Type B pancreatic cell (in vitro differentiated cells): ENCODE results near the gene PRKN. TPM values are rescaled to one million over a fixed set of nuclear protein-coding genes. Genes with fewer than 3 reads are reported as not detected.

Experiments
- DNase-seq: peaks from one replicate; pipeline ENCODE4 v3.0.0; 2021; ENCODE audit warnings: mixed read lengths; ENCODE audit not compliant: unreplicated experiment; ENCODE audit errors: extremely low spot score
- H3K27ac Mint-ChIP-seq: 2 replicates; pipeline ENCODE4 v1.8.0; 2021; ENCODE audit warnings: mild to moderate bottlenecking, mixed read lengths
- H3K27me3 Mint-ChIP-seq: 2 replicates; pipeline ENCODE4 v1.8.0; 2021; ENCODE audit warnings: mixed read lengths
- H3K36me3 Mint-ChIP-seq: 2 replicates; pipeline ENCODE4 v1.8.0; 2021; ENCODE audit warnings: mixed read lengths
- H3K4me1 Mint-ChIP-seq: one replicate; pipeline ENCODE4 v1.8.0; 2021; ENCODE audit warnings: mixed read lengths; ENCODE audit not compliant: unreplicated experiment
- H3K4me3 Mint-ChIP-seq: 2 replicates; pipeline ENCODE4 v1.8.0; 2021; ENCODE audit warnings: mild to moderate bottlenecking, mixed read lengths
- H3K9me3 Mint-ChIP-seq: 2 replicates; pipeline ENCODE4 v1.8.0; 2021; ENCODE audit warnings: mixed read lengths
- CTCF ChIP-seq: fragments of 200-600 bp; sonication (generic); conservative IDR thresholded peaks from 2 replicates; pipeline ENCODE4 v1.5.0; 2021; ENCODE audit warnings: antibody characterized with exemption, mild to moderate bottlenecking
- total RNA-seq: library from RNA; stranded (reverse); gene quantifications from 2 replicates; pipeline ENCODE4 v1.2.1, GENCODE V29; 2021; ENCODE audit warnings: low replicate concordance

PRKN gene
- total RNA-seq, 1 donor from 2014 or later: 6.2 TPM

DNA sequence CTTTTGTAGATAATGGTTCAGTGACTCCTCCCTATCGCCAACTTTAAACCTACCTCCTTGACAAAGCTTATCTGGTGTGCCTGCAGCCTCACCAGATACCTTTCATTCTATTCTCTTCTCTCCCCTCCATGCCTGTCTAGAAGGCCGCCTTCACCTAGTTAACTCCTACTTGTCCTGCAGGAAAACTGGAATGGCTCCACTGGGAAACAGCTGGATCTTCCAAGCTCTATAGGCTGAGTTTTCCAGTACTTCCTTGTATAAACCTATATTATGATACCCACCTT lies 6.2 kb downstream of the PRKN start:
- Mint-ChIP-seq H3K9me3 (peaks cover 13% of the 10 kb centered on the region), H3K36me3 (no peaks in the 10 kb centered on the region), H3K4me1 (peaks cover 4% of the 10 kb centered on the region)

DNA sequence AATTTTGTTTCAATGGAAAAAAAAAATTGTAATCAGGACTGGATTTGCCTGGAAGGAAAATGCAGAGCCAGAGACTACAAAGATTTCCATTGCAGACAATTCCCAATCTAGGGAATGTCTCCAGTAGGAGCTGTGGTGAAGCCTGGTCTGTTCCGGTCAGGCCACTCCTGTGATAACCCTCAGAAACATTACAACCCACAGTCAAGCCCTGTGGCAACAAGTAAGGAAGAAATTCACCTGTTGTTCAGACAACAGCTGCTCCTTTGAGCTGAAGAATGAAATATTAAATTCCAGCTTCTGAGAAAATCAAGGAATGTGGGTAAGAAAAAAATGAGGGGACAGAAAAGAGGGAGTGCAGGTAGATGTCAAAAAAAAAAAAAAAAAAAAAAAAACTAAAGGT lies 8.0 kb downstream of the PRKN start:
- H3K27me3 Mint-ChIP-seq: no peaks in the 10 kb centered on the region
- no peak overlapping the region for H3K27ac Mint-ChIP-seq
- H3K4me3 Mint-ChIP-seq: no peak overlapping the region
- TF ChIP-seq CTCF: no peak
- peaks cover 13% of the 10 kb centered on the region for H3K9me3 Mint-ChIP-seq
- peaks cover 3% of the 10 kb centered on the region for H3K4me1 Mint-ChIP-seq
- no peaks in the 10 kb centered on the region for H3K36me3 Mint-ChIP-seq
- no peak for DNase-seq

More for the DNA sequence above, 6.2 kb downstream of the PRKN start:
- H3K27me3 Mint-ChIP-seq: no peaks in the 10 kb centered on the region
- no peak overlapping the region for H3K27ac Mint-ChIP-seq
- no peak for DNase-seq
- no peak overlapping the region for H3K4me3 Mint-ChIP-seq
- no peak for TF ChIP-seq CTCF

DNA sequence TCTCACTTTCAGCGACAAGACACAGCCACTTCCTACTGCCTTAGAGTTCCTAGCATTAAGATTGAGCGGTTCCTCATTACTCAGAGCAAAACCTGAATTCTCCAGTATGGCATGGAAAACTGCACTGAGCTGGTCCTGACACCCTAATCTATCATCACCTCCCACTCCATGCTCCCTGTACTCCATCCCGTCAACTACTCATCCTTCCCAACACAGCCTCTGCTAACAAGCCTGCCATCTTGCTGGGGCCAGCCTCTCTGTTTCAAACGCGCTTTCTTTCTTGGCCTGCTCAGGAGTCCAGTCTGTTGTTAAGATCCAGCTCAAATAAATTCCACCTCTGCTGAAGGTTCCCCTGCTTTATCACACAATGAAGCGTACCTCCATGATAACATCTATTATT lies 12.0 kb downstream of the PRKN start:
- H3K4me3 Mint-ChIP-seq: no peak overlapping the region
- no peaks in the 10 kb centered on the region for H3K36me3 Mint-ChIP-seq
- H3K27me3 Mint-ChIP-seq: no peaks in the 10 kb centered on the region
- TF ChIP-seq CTCF: no peak
- H3K4me1 Mint-ChIP-seq: peaks cover 3% of the 10 kb centered on the region
- no peak for DNase-seq
- H3K27ac Mint-ChIP-seq: no peak overlapping the region
- peaks cover 7% of the 10 kb centered on the region for H3K9me3 Mint-ChIP-seq

- no peak for TF ChIP-seq CTCF
- no peak for DNase-seq
- Mint-ChIP-seq H3K4me3 (no peak overlapping the region), H3K27me3 (no peaks in the 10 kb centered on the region), H3K36me3 (no peaks in the 10 kb centered on the region), H3K27ac (no peak overlapping the region), H3K9me3 (peaks cover 7% of the 10 kb centered on the region), H3K4me1 (peaks cover 3% of the 10 kb centered on the region)
These were observed 13.4 kb downstream of the PRKN start for GRCh38 chr6:162713974-162714780.

DNA sequence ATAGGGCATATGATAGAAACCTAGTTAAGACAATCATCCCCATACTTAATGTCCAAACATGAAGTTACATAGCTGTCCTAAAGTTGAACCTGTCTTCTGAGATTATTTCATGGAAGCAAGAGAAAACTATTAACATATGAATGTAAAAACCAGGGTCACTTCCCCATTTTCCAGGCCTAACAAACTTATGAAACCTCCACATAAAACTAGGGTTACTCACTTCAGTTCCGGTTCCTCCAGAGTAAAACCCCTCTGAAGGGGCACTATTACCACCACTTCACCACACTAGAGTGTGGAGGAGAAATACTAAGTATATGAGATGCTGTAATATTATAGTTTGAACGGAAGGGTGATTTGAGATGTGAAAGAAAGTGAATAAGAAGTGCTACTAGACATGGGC lies 14.9 kb downstream of the PRKN start:
- Mint-ChIP-seq H3K36me3 (no peaks in the 10 kb centered on the region), H3K9me3 (peaks cover 7% of the 10 kb centered on the region), H3K27me3 (no peaks in the 10 kb centered on the region), H3K4me1 (no peaks in the 10 kb centered on the region), H3K27ac (no peak overlapping the region), H3K4me3 (no peak overlapping the region)
- no peak for TF ChIP-seq CTCF
- DNase-seq: no peak

- Mint-ChIP-seq H3K27ac (no peak overlapping the region), H3K9me3 (peaks cover under 1% of the 10 kb centered on the region), H3K4me1 (peaks cover 3% of the 10 kb centered on the region), H3K36me3 (no peaks in the 10 kb centered on the region), H3K27me3 (no peaks in the 10 kb centered on the region), H3K4me3 (no peak overlapping the region)
- TF ChIP-seq CTCF: no peak
- no peak for DNase-seq
These were observed 16.2 kb downstream of the PRKN start for GRCh38 chr6:162711376-162711775.
